Subcutaneous abdominal adipose tissue (tissue), 5 donors: ENCODE measurements around the gene ZNF212.

Experiments used
- H3K27ac ChIP-seq: one replicate; pipeline ENCODE4 v1.7.0; 2013; ENCODE audit warnings: low read depth, mild to moderate bottlenecking, inconsistent platforms, low read length, moderate library complexity
- H3K27me3 ChIP-seq, 5 donors: one replicate each; pipeline ENCODE4 v1.7.0; 2013; ENCODE audit warnings: low read length in 5 of 5, inconsistent platforms in 1 of 5; ENCODE audit not compliant: control insufficient read depth in 5 of 5, insufficient read depth in 4 of 5
- H3K36me3 ChIP-seq, 5 donors: one replicate each; pipeline ENCODE4 v1.7.0; 2013; ENCODE audit warnings: low read length in 5 of 5; ENCODE audit not compliant: control insufficient read depth in 5 of 5, insufficient read depth in 5 of 5
- H3K4me1 ChIP-seq, 5 donors: one replicate each; pipeline ENCODE4 v1.7.0; 2013; ENCODE audit warnings: low read length in 5 of 5, mild to moderate bottlenecking in 3 of 5, moderate library complexity in 1 of 5; ENCODE audit not compliant: control insufficient read depth in 5 of 5, insufficient read depth in 5 of 5
- H3K4me3 ChIP-seq, 5 donors: one replicate each; pipeline ENCODE4 v1.7.0; 2013; ENCODE audit warnings: low read length in 5 of 5, low read depth in 1 of 5
- H3K9ac ChIP-seq, 5 donors: one replicate each; pipeline ENCODE4 v1.7.0; 2013; ENCODE audit warnings: low read length in 5 of 5, mild to moderate bottlenecking in 4 of 5, moderate library complexity in 3 of 5
- H3K9me3 ChIP-seq, 5 donors: one replicate each; pipeline ENCODE4 v1.7.0; 2013; ENCODE audit warnings: low read length in 5 of 5; ENCODE audit not compliant: control insufficient read depth in 5 of 5
- donor health status: healthy.
- donor health status: healthy.
- donor health status: healthy.
- donor health status: healthy.
- donor health status: healthy.

Gene ZNF212

GRCh38 chr7:149239345-149240143 is at the start of gene ZNF212:
ZNF212 (plus strand) TSS chr7:149239651; CDS start chr7:149239779, 128 bp downstream.
- Histone ChIP-seq H3K9ac (peak within 1 kb of the TSS; percentile 38 to 93 (median 87)), H3K4me1 (peaks cover 4 to 23% (median 20%) of the 10 kb centered on the region in 5 donors), H3K9me3 (peaks cover 0 to 3% (median 0%) of the 10 kb centered on the region in 5 donors), H3K36me3 (no peaks in the 10 kb centered on the region), H3K4me3 (peak within 1 kb of the TSS; percentile 74 to 99 (median 98)), H3K27me3 (peaks cover 0 to 4% (median 3%) of the 10 kb centered on the region in 5 donors), H3K27ac (peak within 1 kb of the TSS; percentile 54)

GRCh38 chr7:149191851-149192250 is 47.6 kb upstream of the ZNF212 start:
- no peaks in the 10 kb centered on the region for H3K9me3 ChIP-seq
- no peak overlapping the region for H3K4me3 ChIP-seq
- H3K27me3 ChIP-seq, result no peaks in the 10 kb centered on the region
- no peaks in the 10 kb centered on the region for H3K36me3 ChIP-seq
- H3K27ac ChIP-seq, result no peak overlapping the region
- peaks cover 0 to 17% (median 15%) of the 10 kb centered on the region in 5 donors for H3K4me1 ChIP-seq
- no peak overlapping the region for H3K9ac ChIP-seq

GRCh38 chr7:149194799-149195179 is 44.7 kb upstream of the ZNF212 start:
- peak overlapping the region in 4 of 5 donors; percentile 80 to 95 (median 89) for H3K9ac ChIP-seq
- peak overlapping the region; percentile 55 to 93 (median 85) for H3K4me3 ChIP-seq
- peak overlapping the region; percentile 75 for H3K27ac ChIP-seq
- no peaks in the 10 kb centered on the region for H3K9me3 ChIP-seq
- H3K36me3 ChIP-seq, result peaks cover 4 to 18% (median 16%) of the 10 kb centered on the region in 5 donors
- no peaks in the 10 kb centered on the region for H3K27me3 ChIP-seq
- peaks cover 2 to 22% (median 21%) of the 10 kb centered on the region in 5 donors for H3K4me1 ChIP-seq

- H3K27ac ChIP-seq, result peak within 1 kb of the TSS; percentile 75
- peaks cover 7 to 24% (median 22%) of the 10 kb centered on the region in 5 donors for H3K36me3 ChIP-seq
- peak within 1 kb of the TSS; percentile 90 to 98 (median 95) for H3K9ac ChIP-seq
- no peaks in the 10 kb centered on the region for H3K9me3 ChIP-seq
- H3K27me3 ChIP-seq, result no peaks in the 10 kb centered on the region
- peaks cover 2 to 22% (median 21%) of the 10 kb centered on the region in 5 donors for H3K4me1 ChIP-seq
- H3K4me3 ChIP-seq, result peak within 1 kb of the TSS; percentile 73 to 93 (median 85)
These were observed 44.0 kb upstream of the ZNF212 start, which contains the start of gene ZNF282 for GRCh38 chr7:149195180-149196150. ZNF282 (plus strand) TSS chr7:149195546; CDS start chr7:149195590, 44 bp downstream.

GRCh38 chr7:149196151-149196704 is 43.2 kb upstream of the ZNF212 start:
- H3K27me3 ChIP-seq, result no peaks in the 10 kb centered on the region
- H3K4me3 ChIP-seq, result peak overlapping the region; percentile 73 to 93 (median 85)
- H3K36me3 ChIP-seq, result peaks cover 7 to 31% (median 28%) of the 10 kb centered on the region in 5 donors
- peak overlapping the region; percentile 73 for H3K27ac ChIP-seq
- no peaks in the 10 kb centered on the region for H3K9me3 ChIP-seq
- peak overlapping the region; percentile 90 to 98 (median 95) for H3K9ac ChIP-seq
- H3K4me1 ChIP-seq, result peaks cover 2 to 22% (median 21%) of the 10 kb centered on the region in 5 donors

GRCh38 chr7:149196705-149197171 is 42.7 kb upstream of the ZNF212 start:
- H3K27ac ChIP-seq, result peak overlapping the region; percentile 73

GRCh38 chr7:149197675-149198074 is 41.8 kb upstream of the ZNF212 start:
- H3K36me3 ChIP-seq, result peaks cover 7 to 39% (median 37%) of the 10 kb centered on the region in 5 donors
- no peak overlapping the region for H3K27ac ChIP-seq
- no peak overlapping the region for H3K9ac ChIP-seq
- no peak overlapping the region for H3K4me3 ChIP-seq
- no peaks in the 10 kb centered on the region for H3K27me3 ChIP-seq
- H3K9me3 ChIP-seq, result no peaks in the 10 kb centered on the region
- peaks cover 2 to 22% (median 21%) of the 10 kb centered on the region in 5 donors for H3K4me1 ChIP-seq

More at GRCh38 chr7:149196705-149197171, 42.7 kb upstream of the ZNF212 start:
- peaks cover 2 to 22% (median 21%) of the 10 kb centered on the region in 5 donors for H3K4me1 ChIP-seq
- no peaks in the 10 kb centered on the region for H3K9me3 ChIP-seq
- H3K27me3 ChIP-seq, result no peaks in the 10 kb centered on the region
- peak overlapping the region; percentile 73 to 93 (median 85) for H3K4me3 ChIP-seq
- peak overlapping the region; percentile 90 to 98 (median 95) for H3K9ac ChIP-seq
- peaks cover 7 to 36% (median 33%) of the 10 kb centered on the region in 5 donors for H3K36me3 ChIP-seq

GRCh38 chr7:149198161-149198816 is 41.2 kb upstream of the ZNF212 start:
- Histone ChIP-seq H3K9me3 (no peaks in the 10 kb centered on the region), H3K9ac (no peak overlapping the region), H3K27ac (no peak overlapping the region), H3K36me3 (peaks cover 7 to 44% (median 43%) of the 10 kb centered on the region in 5 donors), H3K27me3 (no peaks in the 10 kb centered on the region), H3K4me1 (peaks cover 2 to 22% (median 21%) of the 10 kb centered on the region in 5 donors), H3K4me3 (no peak overlapping the region)
